PC-9 (cell line): ENCODE results near the gene GLB1L3.

Experiments
- CTCF ChIP-seq: fragments of 200-600 bp; sonication (generic); conservative IDR thresholded peaks from 2 replicates; pipeline ENCODE4 v1.6.1; 2017; ENCODE audit warnings: mixed run types, antibody characterized with exemption, mild to moderate bottlenecking, moderate library complexity
- EZH2 ChIP-seq: fragments of 200-600 bp; sonication (generic); IDR thresholded peaks from 2 replicates; pipeline ENCODE4 v1.8.0; 2017; ENCODE audit warnings: antibody characterized with exemption, low read depth

- TF ChIP-seq CTCF (no peak), EZH2 (no peak)
These were observed 40.9 kb downstream of the GLB1L3 start for GRCh38 chr11:134317103-134317502.
